ENCODE measurements around the gene RRP15. TPM values are rescaled to one million over a fixed set of nuclear protein-coding genes. Genes with fewer than 3 reads are reported as not detected.

RRP15 gene
- total and polyA plus RNA-seq, 2 donors (not counting 1 experiment from before 2014, with no cell fraction given): 6.9 to 8.6 TPM

DNA sequence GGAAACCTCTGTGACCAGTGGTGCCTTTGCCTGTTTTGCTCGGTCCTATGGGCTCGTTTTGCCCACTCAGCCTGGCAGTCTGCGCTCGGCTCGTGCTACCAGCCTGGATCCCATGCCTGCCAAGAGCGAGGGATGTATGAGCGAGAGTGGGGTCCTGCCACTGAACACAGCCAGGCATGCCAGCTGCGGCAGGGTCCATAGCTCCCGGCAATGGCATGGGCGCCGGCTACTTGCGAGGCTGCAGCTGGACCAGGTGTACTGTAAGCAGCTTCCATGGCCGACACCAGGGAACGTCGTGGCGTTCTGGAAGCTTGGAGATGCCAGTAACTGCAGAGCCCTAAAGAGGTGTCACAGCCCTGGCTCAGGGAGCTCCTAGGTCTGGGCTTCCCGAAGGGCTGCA, 37.7 kb downstream of the RRP15 start:
- no peak overlapping the region for H2AFZ ChIP-seq (ENCODE audit: low read length)
- H3K27ac ChIP-seq (ENCODE audit: insufficient read depth, low read length): no peak overlapping the region
- DNase-seq (ENCODE audit: low read depth in 2 of 2): no peak
- no peaks in the 10 kb centered on the region for H3K4me1 ChIP-seq (ENCODE audit: control insufficient read depth, extremely low read depth, insufficient read depth, low read length)
- no peaks in the 10 kb centered on the region for H3K27me3 ChIP-seq (ENCODE audit: control insufficient read depth, insufficient read depth, low read length)
- no peak overlapping the region for H3K9ac ChIP-seq (ENCODE audit: insufficient read depth, low read length)
- H3K36me3 ChIP-seq (ENCODE audit: control insufficient read depth, insufficient read depth, low read length): peaks cover 11% of the 10 kb centered on the region
- TF ChIP-seq, protein P1, sequence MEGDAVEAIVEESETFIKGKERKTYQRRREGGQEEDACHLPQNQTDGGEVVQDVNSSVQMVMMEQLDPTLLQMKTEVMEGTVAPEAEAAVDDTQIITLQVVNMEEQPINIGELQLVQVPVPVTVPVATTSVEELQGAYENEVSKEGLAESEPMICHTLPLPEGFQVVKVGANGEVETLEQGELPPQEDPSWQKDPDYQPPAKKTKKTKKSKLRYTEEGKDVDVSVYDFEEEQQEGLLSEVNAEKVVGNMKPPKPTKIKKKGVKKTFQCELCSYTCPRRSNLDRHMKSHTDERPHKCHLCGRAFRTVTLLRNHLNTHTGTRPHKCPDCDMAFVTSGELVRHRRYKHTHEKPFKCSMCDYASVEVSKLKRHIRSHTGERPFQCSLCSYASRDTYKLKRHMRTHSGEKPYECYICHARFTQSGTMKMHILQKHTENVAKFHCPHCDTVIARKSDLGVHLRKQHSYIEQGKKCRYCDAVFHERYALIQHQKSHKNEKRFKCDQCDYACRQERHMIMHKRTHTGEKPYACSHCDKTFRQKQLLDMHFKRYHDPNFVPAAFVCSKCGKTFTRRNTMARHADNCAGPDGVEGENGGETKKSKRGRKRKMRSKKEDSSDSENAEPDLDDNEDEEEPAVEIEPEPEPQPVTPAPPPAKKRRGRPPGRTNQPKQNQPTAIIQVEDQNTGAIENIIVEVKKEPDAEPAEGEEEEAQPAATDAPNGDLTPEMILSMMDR (conservative IDR thresholded peaks at IDR 0.05 in 1 of 2, IDR thresholded peaks at IDR 0.05 in 1 of 2; ENCODE audit: low read depth in 1 of 2, low read length in 2 of 2): no peak
- TF ChIP-seq EZH2 (IDR thresholded peaks at IDR 0.05; ENCODE audit: low read length, missing control alignments): no peak
- no peak overlapping the region for H3K4me2 ChIP-seq (ENCODE audit: extremely low read depth, insufficient read depth, low read length)
- H3K9me3 ChIP-seq (ENCODE audit: control insufficient read depth, insufficient read depth, low read depth, low read length): no peaks in the 10 kb centered on the region
- H3K79me2 ChIP-seq (ENCODE audit: control insufficient read depth, insufficient read depth, low read length): no peaks in the 10 kb centered on the region
- no peak overlapping the region for H3K4me3 ChIP-seq (replicated peaks in 1 of 4; ENCODE audit: control extremely low read depth in 1 of 4, insufficient read depth in 1 of 4, low read depth in 3 of 4, low read length in 4 of 4)
- no peaks in the 10 kb centered on the region for H4K20me1 ChIP-seq (ENCODE audit: control insufficient read depth, extremely low read depth, insufficient read depth, low read length)

DNA sequence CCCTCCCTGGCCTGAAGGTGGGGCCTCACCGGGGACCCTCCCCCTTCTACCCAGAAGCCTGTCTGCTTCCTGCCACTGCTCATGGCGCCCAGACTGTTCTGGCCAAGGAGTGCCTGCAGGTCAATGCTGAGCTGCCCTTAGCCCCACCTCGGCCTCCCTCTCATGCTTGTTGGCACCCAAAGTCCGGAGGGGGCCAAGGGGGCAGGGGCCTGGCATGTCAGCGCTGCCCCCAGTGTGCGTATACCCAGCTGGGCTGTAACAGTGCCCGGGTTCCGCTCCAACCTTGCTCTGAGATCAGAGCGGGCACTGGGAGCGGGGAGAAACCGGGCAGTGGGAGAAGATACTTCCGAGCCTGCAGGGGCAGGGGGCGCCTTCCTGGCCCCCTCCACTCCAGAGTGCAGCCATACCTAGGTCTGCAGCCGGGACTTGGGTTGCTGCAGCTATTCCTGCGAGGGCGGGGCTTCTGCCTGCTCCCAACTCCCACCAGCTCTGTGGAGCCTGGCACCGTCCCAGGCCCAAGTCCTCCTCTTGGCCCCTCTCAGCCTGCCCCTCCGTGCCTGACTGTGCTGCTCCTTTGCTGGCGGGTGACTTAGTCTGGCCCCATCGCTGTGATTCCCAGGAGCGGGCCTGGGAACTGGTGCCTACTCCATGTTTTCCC, 38.6 kb downstream of the RRP15 start:
- peaks cover 11% of the 10 kb centered on the region for H3K36me3 ChIP-seq (ENCODE audit: control insufficient read depth, insufficient read depth, low read length)
- H3K4me1 ChIP-seq (ENCODE audit: control insufficient read depth, extremely low read depth, insufficient read depth, low read length): no peaks in the 10 kb centered on the region
- H4K20me1 ChIP-seq (ENCODE audit: control insufficient read depth, extremely low read depth, insufficient read depth, low read length): no peaks in the 10 kb centered on the region
- H3K4me2 ChIP-seq (ENCODE audit: extremely low read depth, insufficient read depth, low read length): no peak overlapping the region
- no peak overlapping the region for H3K27ac ChIP-seq (ENCODE audit: insufficient read depth, low read length)
- H2AFZ ChIP-seq (ENCODE audit: low read length): no peak overlapping the region
- H3K4me3 ChIP-seq (replicated peaks in 1 of 4; ENCODE audit: control extremely low read depth in 1 of 4, insufficient read depth in 1 of 4, low read depth in 3 of 4, low read length in 4 of 4): no peak overlapping the region
- H3K79me2 ChIP-seq (ENCODE audit: control insufficient read depth, insufficient read depth, low read length): no peaks in the 10 kb centered on the region
- H3K9ac ChIP-seq (ENCODE audit: insufficient read depth, low read length): no peak overlapping the region
- H3K9me3 ChIP-seq (ENCODE audit: control insufficient read depth, insufficient read depth, low read depth, low read length): no peaks in the 10 kb centered on the region
- H3K27me3 ChIP-seq (ENCODE audit: control insufficient read depth, insufficient read depth, low read length): no peaks in the 10 kb centered on the region
- no peak for TF ChIP-seq EZH2 (IDR thresholded peaks at IDR 0.05; ENCODE audit: low read length, missing control alignments)
- TF ChIP-seq, protein P1 (conservative IDR thresholded peaks at IDR 0.05 in 1 of 2, IDR thresholded peaks at IDR 0.05 in 1 of 2; ENCODE audit: low read depth in 1 of 2, low read length in 2 of 2): no peak
- DNase-seq (ENCODE audit: low read depth in 2 of 2): no peak

DNA sequence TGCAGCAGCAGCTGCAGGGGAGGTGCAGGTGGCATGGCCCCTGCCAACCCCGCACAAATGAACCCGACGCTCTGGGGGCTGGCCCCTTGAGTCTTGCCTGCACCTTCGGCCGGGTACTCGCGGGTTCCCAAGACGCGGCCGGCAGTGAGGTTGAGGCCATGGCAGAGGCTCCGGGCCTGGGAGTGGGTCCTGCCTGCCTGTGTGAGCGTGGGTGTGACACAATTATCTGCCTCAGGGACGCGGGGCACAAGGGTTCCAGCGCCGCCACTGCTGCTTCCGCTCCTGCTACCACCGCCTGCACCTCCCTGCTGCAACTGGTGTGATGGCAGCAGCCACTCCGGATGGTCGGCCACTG, 39.1 kb downstream of the RRP15 start:
- Histone ChIP-seq H3K9me3 (ENCODE audit: control insufficient read depth, insufficient read depth, low read depth, low read length) (no peaks in the 10 kb centered on the region), H3K4me1 (ENCODE audit: control insufficient read depth, extremely low read depth, insufficient read depth, low read length) (no peaks in the 10 kb centered on the region), H2AFZ (ENCODE audit: low read length) (no peak overlapping the region), H3K9ac (ENCODE audit: insufficient read depth, low read length) (no peak overlapping the region), H4K20me1 (ENCODE audit: control insufficient read depth, extremely low read depth, insufficient read depth, low read length) (no peaks in the 10 kb centered on the region), H3K27ac (ENCODE audit: insufficient read depth, low read length) (no peak overlapping the region), H3K27me3 (ENCODE audit: control insufficient read depth, insufficient read depth, low read length) (no peaks in the 10 kb centered on the region), H3K4me3 (replicated peaks in 1 of 4; ENCODE audit: control extremely low read depth in 1 of 4, insufficient read depth in 1 of 4, low read depth in 3 of 4, low read length in 4 of 4) (no peak overlapping the region), H3K36me3 (ENCODE audit: control insufficient read depth, insufficient read depth, low read length) (peaks cover 11% of the 10 kb centered on the region), H3K4me2 (ENCODE audit: extremely low read depth, insufficient read depth, low read length) (no peak overlapping the region), H3K79me2 (ENCODE audit: control insufficient read depth, insufficient read depth, low read length) (no peaks in the 10 kb centered on the region)
- DNase-seq (ENCODE audit: low read depth in 2 of 2): no peak
- TF ChIP-seq EZH2 (IDR thresholded peaks at IDR 0.05; ENCODE audit: low read length, missing control alignments): no peak
- TF ChIP-seq, protein P1 (conservative IDR thresholded peaks at IDR 0.05 in 1 of 2, IDR thresholded peaks at IDR 0.05 in 1 of 2; ENCODE audit: low read depth in 1 of 2, low read length in 2 of 2): no peak
